ENCODE results near the gene RAI14. TPM values are rescaled to one million over a fixed set of nuclear protein-coding genes. Genes with fewer than 3 reads are reported as not detected.
A peak's percentile ranks its signal among the peaks of the same experiment; 100 is the strongest.

RAI14 gene
- total and polyA plus RNA-seq, 4 donors = 16.7 to 91.5 (median 49.3) TPM

- Histone ChIP-seq H3K9ac (ENCODE audit: insufficient read depth in 1 of 2, low read length in 2 of 2) (no peak overlapping the region), H3K4me3 (no peak overlapping the region), H3K27me3 (ENCODE audit: control insufficient read depth in 3 of 3, insufficient read depth in 3 of 3, low read length in 2 of 3) (no peaks in the 10 kb centered on the region), H3K36me3 (ENCODE audit: control insufficient read depth in 4 of 4, insufficient read depth in 4 of 4, low read length in 4 of 4) (no peaks in the 10 kb centered on the region), H3K9me3 (ENCODE audit: control insufficient read depth in 4 of 4, insufficient read depth in 3 of 4, low read length in 3 of 4) (no peaks in the 10 kb centered on the region), H3K27ac (ENCODE audit: low read depth in 1 of 2, low read length in 1 of 2) (no peak overlapping the region), H3K4me1 (ENCODE audit: control insufficient read depth in 5 of 5, insufficient read depth in 5 of 5, low read length in 5 of 5) (peaks cover 0 to 15% (median 0%) of the 10 kb centered on the region in 5 donors)
- 95 to 97% methylated on average over 3 of the region's 3 CpGs for WGBS, 2 donors
- TF ChIP-seq CTCF (IDR thresholded peaks at IDR 0.05; ENCODE audit: control extremely low read depth, extremely low read depth) = no peak
- ATAC-seq (ENCODE audit: insufficient read depth, low FRiP score) (no peak), DNase-seq (no peak)
Measured at GRCh38 chr5:34677428-34677827, 21.3 kb downstream of the RAI14 start.

GRCh38 chr5:34680896-34681295 lies 24.8 kb downstream of the RAI14 start:
- no peak overlapping the region for H3K9ac ChIP-seq (ENCODE audit: insufficient read depth in 1 of 2, low read length in 2 of 2)
- no peak overlapping the region for H3K27ac ChIP-seq (ENCODE audit: low read depth in 1 of 2, low read length in 1 of 2)
- no peak for DNase-seq
- no peaks in the 10 kb centered on the region for H3K9me3 ChIP-seq (ENCODE audit: control insufficient read depth in 4 of 4, insufficient read depth in 3 of 4, low read length in 3 of 4)
- no peak for TF ChIP-seq CTCF (IDR thresholded peaks at IDR 0.05; ENCODE audit: control extremely low read depth, extremely low read depth)
- 52 to 56% methylated on average over 2 of the region's 2 CpGs for WGBS, 2 donors
- H3K4me3 ChIP-seq = no peak overlapping the region
- no peaks in the 10 kb centered on the region for H3K27me3 ChIP-seq (ENCODE audit: control insufficient read depth in 3 of 3, insufficient read depth in 3 of 3, low read length in 2 of 3)
- no peaks in the 10 kb centered on the region for H3K36me3 ChIP-seq (ENCODE audit: control insufficient read depth in 4 of 4, insufficient read depth in 4 of 4, low read length in 4 of 4)
- H3K4me1 ChIP-seq (ENCODE audit: control insufficient read depth in 5 of 5, insufficient read depth in 5 of 5, low read length in 5 of 5) = peaks cover 3 to 14% (median 9%) of the 10 kb centered on the region in 5 donors
- no peak for ATAC-seq (ENCODE audit: insufficient read depth, low FRiP score)

GRCh38 chr5:34682926-34683623 lies 26.9 kb downstream of the RAI14 start:
- WGBS, 2 donors = 60 to 73% methylated on average over 8 of the region's 8 CpGs
- DNase-seq = peak in 1 of 3 donors; percentile 44
- Histone ChIP-seq H3K9ac (ENCODE audit: insufficient read depth in 1 of 2, low read length in 2 of 2) (no peak overlapping the region), H3K4me3 (no peak overlapping the region), H3K27ac (ENCODE audit: low read depth in 1 of 2, low read length in 1 of 2) (no peak overlapping the region), H3K27me3 (ENCODE audit: control insufficient read depth in 3 of 3, insufficient read depth in 3 of 3, low read length in 2 of 3) (no peaks in the 10 kb centered on the region), H3K36me3 (ENCODE audit: control insufficient read depth in 4 of 4, insufficient read depth in 4 of 4, low read length in 4 of 4) (no peaks in the 10 kb centered on the region), H3K9me3 (ENCODE audit: control insufficient read depth in 4 of 4, insufficient read depth in 3 of 4, low read length in 3 of 4) (no peaks in the 10 kb centered on the region), H3K4me1 (ENCODE audit: control insufficient read depth in 5 of 5, insufficient read depth in 5 of 5, low read length in 5 of 5) (peaks cover 5 to 18% (median 12%) of the 10 kb centered on the region in 5 donors)
- ATAC-seq (ENCODE audit: insufficient read depth, low FRiP score) = no peak
- TF ChIP-seq CTCF (IDR thresholded peaks at IDR 0.05; ENCODE audit: control extremely low read depth, extremely low read depth) = no peak

Measured in lung (tissue), 12 donors.